GM19099 (cell line): Measurements from ENCODE around the gene CSNK1A1.

Source experiments
- POLR2A ChIP-seq: IDR thresholded peaks from 3 replicates; pipeline ENCODE4 v1.6.1; 2011; ENCODE audit warnings: low read depth; ENCODE audit not compliant: insufficient read length; ENCODE audit errors: extremely low read depth

The CSNK1A1 gene

DNA sequence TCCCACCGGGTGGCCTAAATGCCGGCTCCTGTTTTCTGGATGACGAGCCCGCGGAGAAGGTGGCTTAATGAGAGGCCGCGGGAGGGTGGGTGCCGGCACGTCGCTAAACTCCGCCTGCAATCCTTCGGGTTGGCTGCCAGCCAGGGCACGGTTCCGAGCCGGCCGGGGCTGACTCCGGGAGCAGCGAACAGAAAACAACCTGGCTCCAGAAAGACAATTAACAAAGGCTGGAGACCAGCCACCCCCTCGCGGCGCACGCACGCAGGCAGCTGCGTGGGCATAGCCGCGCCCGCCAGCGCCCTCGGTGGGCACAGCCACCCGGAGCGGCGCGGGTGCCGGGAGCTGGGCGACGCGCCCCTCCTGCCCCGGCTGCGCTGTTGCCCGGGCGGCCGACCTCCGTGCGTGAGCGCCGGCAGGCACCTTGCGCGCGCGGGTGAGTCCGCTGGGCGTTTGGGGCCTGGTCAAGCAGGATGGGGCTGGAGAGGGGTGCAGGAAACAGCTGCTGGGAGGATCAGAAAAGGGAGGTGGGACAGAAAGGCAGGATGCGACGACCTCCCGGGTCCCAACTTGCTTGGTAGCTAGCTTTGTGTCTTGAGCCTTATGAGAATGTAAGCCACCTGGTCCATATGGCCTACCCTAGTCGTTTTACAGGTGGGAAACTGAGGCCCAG lies 30.1 kb upstream of the CSNK1A1 start, which contains the start of gene ARHGEF37:
TSS of gene ARHGEF37 (plus strand) at position 307 of the 670 bp plus-strand sequence. CDS start 16,272 bp downstream, outside the sequence.
- TF ChIP-seq POLR2A = no peak

- no peak for TF ChIP-seq POLR2A
Measured at GRCh38 chr5:149580808-149581191, 29.6 kb upstream of the CSNK1A1 start.

DNA sequence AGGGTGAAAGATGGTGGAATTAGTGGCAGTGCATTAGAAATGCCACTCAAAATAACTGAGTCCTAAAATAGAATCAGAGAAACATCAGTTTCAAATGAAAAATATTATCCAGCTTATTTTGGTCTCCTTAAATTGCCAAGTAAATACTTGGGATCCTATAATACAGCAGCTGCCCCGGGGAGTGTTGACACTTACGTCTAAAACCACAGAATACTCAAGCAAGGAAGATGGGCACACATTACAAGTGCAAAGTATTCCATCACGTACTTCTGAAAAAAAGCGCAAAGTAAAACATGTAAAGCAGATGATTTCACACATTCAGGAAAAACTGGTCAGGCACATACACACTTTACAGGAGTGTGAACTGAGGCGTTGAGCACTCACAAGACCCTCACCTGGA lies 27.7 kb upstream of the CSNK1A1 start:
- TF ChIP-seq POLR2A = no peak

- TF ChIP-seq POLR2A = no peak
Measured at GRCh38 chr5:149576021-149576420, 24.8 kb upstream of the CSNK1A1 start.

DNA sequence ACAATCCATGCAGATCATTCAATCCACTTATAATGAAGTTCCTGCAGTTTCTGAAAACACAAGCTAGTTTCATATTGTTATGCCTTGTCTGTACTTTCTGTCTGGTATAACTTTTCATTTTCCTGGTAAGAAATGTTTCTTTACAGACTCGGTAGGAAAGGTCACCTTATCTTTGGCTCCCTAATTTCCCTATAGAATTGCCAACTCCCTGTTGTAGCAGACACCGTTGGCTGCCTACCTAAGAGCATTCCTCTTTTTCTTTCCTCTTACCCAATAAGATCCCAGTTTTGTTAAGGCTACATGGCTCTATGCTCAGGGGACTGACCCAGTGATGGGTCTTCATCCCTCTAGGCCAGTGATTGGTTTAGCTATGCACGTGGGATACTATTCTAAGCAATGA lies 23.9 kb upstream of the CSNK1A1 start:
- TF ChIP-seq POLR2A = no peak

DNA sequence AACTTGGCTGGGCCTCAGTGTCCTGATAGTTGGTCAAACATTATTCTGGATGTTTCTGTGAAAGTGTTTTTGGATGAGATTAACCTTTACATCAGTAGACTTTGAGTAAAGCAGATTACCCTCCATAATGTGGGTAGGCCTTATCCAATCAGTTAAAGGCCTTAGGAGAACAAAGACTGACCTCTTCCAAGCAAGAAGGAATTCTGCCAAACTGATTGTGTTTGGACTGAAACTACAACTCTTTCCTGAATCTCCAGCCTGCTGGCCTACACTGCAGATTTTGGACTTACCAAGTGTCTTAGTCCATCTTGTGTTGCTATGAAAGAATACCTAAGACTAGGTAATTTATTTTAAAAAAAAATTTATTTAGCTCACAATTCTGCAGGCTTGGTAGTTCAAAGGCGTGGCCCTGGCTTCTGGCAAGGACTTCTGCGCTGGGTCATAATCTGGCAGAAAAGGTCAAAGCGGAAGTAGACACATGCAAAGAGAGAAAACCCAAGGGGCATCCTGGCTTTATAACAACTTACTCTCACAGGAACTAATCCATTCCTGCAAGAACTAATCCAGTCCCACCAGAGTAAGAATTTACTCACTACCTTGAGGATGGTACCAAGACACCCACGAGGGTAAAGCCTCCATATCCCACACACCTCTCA lies 21.5 kb upstream of the CSNK1A1 start:
- no peak for TF ChIP-seq POLR2A

DNA sequence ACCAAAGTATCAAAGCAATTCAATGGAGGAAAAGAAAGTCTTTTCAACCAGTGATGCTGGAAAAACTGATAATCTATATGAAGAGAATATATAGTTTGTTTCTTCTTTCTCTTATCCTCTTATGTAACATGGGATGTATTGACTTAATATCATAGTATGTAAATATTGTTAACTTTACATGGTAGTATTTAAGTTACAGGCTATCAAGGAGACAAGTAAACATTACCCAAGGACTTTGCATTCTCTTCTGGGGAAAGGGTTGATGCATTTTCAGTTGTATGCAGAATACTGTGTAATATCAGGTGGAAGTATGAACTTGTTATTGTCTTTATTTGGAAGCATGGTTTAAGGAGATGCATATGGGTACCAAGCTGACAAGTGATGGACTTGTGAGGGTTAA lies 20.9 kb upstream of the CSNK1A1 start:
- TF ChIP-seq POLR2A = no peak

DNA sequence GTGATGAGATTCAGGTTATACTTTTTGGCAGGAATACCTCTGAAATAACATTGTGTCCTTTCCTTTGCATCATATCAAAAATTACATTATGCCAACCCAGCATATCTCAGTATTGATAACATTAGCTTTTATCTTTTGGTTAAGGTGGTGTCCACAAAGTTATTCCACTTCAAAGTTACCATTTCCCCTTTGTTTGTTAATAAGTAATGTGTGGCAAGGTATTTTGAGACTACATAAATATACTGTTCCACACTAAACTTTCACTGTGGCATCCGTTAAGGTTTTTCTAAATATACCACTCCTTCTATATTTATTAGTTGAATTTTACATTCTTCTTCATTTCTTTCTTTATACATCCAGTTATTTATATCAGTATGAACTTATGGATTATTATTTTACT lies 16.0 kb upstream of the CSNK1A1 start:
- TF ChIP-seq POLR2A = no peak

GRCh38 chr5:149563466-149563865 lies 12.2 kb upstream of the CSNK1A1 start:
- TF ChIP-seq POLR2A = no peak

- no peak for TF ChIP-seq POLR2A
Measured at GRCh38 chr5:149561848-149562247, 10.6 kb upstream of the CSNK1A1 start.

DNA sequence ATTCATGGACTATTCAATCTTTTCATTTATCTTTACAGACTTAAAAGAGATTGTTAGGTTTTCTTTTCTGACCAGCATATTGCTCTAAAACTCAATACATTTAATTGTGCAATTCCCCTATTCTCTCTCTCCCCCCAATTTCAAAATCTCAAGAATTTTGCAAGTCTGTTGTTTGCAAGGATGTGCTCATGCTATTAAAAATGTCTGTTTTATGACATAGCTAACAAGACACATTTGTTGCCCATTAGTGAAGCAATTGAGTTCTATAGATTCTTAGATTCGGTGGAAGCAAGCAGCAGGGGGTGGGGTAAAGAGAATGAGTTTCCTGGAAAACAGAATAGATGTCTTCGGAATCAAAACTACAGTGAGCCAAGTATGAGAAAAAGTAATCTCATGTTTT lies 8.5 kb upstream of the CSNK1A1 start:
- no peak for TF ChIP-seq POLR2A

DNA sequence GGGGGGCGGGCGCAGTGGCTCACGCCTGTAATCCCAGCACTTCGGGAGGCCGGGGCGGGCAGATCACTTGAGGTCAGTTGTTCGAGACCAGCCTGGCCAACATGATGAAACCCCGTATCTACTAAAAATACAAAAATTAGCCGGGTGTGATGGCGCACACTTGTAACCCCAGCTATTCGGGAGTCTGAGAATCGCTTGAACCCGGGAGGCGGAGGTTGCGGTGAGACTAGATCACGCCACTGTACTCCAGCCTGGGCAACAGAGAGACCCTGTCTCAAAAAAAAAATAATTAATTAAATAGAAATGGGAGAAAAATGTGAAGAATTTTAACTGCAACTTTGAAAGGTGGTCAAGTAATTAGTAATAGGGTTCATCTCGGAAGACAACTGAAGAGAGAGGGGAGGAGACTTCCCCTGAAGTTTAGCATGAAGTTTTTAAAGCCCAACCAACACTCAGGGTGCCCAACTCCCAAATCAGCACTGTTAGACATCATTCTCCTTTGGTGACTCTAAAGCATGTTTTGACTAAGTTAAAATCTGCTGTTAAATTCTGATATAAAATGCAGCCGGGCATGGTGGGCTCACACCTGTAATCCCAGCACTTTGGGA lies 1.4 kb upstream of the CSNK1A1 start:
- TF ChIP-seq POLR2A = no peak

DNA sequence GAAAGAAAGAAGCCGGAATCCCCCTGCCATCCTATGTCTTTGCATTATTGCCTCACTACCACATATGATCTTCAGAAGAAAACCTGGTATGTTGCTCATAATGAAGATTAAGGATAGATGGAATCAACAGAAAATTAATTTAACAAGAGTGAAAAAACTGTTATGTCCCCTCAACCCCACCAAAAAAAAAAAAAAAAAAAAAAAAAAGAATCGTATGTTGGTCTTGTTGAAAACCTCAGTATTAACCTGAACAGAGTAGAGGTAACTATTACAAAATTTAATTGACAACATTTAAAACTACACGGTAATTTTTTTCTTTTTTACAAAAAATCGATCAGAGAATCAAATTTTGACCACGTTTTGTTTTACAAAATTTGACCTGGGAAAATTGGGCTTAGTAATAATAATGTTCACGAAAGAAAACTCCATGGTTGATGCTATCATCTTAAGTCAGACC lies 827 bp upstream of the CSNK1A1 start:
- TF ChIP-seq POLR2A = no peak

DNA sequence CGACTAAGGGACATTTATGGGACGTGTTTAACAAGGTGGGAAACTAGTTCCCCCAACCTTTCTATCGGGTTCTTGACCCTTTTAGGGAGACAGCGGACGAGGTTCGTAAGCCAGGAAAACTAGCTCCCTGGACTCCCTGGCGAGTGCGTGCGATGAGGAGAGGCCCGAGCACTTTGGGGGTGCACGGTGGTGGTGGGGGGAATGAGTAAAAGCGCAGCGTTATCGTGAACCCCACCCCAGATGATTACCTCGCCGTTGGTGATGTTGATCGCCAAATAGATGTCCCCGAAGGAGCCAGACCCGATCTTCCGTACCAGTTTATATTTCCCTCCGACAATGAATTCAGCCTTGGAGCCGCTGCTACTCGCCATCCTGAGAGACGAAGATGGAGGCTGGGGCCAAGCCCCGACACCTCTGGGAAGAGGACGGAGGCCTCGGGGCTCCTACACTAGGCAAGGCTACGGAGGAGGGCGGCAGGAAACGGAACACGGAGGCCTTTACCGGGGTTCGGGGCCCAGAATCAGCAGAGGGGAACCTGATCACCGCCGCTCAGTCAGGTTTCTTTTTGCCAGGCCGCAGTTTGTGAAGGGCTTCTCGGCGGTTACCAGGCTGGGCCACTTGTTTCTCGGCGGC lies 529 bp downstream of the CSNK1A1 start:
- no peak for TF ChIP-seq POLR2A

DNA sequence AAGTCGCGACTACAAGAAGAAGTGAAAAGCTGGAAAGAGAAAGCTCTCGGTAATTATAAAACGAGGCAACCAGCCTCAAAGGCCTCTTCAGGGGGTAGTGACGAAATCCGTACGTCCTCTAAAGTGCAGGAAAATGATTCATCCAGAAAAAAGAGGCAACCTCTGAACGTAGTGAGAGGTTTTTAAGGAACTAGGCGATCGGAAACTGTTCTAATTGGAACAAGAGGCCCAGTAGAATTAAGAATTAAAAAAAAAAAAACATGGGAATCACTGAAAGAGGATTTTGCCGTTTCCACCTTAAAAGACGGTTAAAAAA lies 1.0 kb downstream of the CSNK1A1 start:
- TF ChIP-seq POLR2A = no peak

DNA sequence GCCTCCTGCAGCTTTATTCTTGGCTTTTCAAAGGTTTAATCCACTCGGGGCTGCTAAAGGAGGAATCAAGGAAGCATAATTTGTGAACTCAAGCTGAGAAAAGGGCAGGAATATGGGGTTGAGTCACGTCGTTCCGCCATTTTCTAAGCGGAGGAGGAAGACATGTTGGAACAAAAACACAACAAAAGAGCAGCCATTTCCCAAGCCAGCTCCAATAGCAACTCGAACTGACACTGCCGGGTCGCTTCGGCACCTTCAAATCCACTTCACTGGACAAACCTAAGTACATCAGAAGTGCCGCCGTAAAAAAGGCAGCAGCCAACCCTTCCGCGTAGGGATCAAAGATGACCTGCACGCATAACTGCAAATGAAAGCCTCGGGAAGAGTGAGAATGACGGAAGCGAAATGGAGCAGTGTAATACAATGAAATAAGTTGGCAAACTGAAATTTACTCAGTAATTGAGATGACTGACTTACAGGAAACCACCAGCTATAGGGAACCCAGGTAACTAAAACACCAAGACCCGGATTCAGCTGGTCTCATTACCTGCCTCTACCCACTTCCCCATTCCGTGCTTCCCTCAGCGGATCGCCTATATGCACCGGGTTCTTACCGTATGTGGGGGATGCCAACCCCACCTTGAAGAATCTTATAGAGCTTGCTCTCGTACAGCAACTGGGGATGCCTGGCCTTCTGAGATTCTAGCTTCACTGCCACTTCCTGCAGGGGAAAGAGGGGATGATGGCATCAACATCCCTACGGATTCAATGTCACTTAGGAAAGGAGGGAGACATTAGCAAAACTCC lies 1.6 kb downstream of the CSNK1A1 start:
- no peak for TF ChIP-seq POLR2A

DNA sequence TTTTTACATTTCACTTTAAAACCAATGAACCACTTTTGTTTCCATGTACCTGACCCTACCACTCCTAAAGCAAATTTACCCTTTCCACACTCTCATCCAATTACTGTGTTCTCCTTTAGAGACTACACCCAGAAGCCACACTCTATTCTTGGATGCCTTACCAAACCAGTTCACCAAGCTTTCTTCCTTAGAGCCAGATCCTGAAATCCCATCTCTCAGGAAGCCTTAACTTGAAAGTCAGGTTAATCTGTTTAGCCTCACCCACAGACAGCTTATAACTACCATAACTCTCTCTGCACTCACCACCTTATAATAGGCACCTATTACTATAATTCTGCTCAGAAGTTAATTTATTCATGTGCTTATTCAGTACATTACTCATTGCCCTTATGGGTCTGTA lies 4.3 kb downstream of the CSNK1A1 start:
- TF ChIP-seq POLR2A = no peak
